22Rv1 (cell line): Measurements from ENCODE around the gene PDIA5.

Experiments used
- CTCF ChIP-seq: fragments of 450-650 bp; IDR thresholded peaks from 2 replicates; pipeline ENCODE4 v1.5.1; 2017; ENCODE audit warnings: mild to moderate bottlenecking
- ZFX ChIP-seq: fragments of 450-650 bp; IDR thresholded peaks from 2 replicates; pipeline ENCODE4 v1.6.1; 2017; ENCODE audit warnings: antibody characterized with exemption, borderline replicate concordance

- TF ChIP-seq CTCF = no peak
- no peak for TF ChIP-seq ZFX
Observed at GRCh38 chr3:123140550-123140949, 73.7 kb downstream of the PDIA5 start.
